ENCODE results near the gene RER1.

RER1 gene

DNA sequence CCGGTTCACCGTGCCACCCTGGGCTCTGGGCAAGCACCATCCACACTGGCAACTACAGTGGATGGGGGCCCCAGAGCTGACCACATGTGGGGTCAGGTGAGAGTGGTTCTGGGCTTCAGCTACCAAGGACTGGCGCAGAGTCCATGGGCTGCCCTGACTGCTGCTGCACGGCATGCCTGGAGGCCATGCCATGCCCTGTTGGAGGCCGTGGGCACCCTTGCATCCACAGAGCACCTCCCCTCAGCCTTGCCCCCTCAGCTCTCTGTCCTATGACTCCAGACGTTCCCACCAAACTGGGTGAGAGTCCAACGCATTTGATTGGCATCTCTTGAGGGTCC is 15.7 kb upstream of the RER1 start:
- no peak for DNase-seq (ENCODE audit: low read depth in 2 of 2)

DNA sequence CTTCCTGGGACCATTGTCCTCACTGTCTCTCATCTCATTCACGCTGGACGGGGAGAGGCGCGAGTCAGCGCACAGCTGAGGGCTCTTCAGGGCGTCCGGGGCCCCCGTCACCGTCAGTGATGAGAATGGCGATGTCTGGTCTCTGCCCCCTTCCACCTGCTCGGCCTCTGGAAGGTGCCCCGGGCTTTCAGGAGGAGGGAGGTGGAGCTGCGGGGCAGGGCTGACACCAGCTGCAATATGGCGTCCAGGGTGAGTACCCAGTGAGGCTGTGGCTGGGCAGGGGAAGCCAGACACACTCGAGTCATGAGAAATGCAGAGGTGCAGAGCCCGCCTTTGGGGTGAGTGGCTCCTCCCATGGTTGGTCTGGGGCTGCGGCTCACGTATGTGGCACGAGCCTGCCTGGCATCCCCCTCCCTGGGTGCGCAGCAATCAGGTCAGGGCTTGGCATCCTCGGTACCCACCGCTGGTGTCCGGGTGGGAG is 15.3 kb upstream of the RER1 start:
- no peak for DNase-seq (ENCODE audit: low read depth in 2 of 2)

DNA sequence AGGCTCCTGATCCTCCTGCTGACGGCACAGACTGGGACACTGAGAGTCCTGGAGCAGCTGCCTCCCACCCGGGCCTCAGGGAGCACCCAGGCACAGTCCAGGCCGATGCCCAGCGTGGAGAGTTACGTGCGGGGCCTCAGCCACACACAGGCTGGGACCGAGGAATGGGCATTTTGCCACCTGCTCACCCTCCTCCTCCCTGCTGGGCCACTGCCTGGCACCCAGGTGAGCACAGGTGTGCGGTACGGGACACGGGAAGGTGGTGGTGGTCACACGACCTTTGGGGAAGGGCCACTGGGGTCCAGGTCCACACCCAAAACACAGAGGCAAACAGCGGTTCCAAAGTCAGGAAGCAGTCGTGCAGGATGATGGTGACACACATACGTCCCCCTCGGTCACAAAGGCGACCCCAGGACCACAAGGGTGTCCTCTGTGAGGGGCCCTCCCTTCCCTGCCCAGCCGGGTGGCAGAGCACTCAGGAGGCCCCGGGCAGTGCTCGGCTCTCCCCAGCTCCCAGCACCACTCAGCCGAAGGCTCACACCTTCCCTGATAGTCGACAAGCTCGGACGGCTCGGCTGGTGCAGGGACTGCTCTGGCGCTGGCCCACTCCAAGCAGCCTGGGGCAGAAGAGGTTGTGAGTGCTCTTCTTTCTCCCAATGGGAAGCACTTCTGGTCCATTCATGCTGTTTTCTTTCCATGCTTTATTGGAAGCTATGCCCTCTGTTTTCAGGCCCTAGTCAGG is 14.5 kb upstream of the RER1 start:
- DNase-seq (ENCODE audit: low read depth in 2 of 2), result no peak

DNA sequence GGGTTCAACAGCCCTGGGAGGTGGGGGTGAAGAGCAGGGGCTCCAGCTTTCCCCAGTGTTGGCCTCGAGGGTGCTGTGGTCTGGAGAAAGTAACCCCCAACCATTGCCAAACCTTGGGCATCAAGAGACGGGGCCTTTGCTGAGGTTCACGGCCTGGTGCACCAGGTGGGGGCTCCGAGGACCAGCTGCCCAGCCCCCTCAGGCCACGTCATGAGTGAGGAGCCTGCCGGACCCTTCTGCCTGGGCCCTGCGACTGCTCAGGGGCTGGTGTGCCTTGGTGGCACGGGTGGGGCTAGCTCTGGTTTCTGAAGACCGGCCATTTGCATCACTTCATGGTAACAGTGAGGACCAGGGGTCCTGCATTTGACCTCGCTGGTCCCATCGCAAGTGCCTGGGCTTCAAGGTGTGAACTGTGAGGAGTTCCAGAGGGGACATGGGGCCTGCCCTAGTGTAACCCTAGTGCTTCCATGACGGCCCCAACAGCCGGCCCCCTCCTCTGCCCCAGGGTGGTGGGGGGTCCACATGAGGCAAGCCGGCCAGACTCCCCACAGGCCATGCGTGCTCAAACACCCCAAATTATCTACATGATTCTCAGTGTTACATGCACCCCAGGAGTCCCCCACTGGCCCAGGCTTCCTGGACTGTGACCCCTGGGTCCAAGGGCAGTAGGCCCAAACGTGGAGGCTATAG is 13.7 kb upstream of the RER1 start:
- no peak for DNase-seq (ENCODE audit: low read depth in 2 of 2)

DNA sequence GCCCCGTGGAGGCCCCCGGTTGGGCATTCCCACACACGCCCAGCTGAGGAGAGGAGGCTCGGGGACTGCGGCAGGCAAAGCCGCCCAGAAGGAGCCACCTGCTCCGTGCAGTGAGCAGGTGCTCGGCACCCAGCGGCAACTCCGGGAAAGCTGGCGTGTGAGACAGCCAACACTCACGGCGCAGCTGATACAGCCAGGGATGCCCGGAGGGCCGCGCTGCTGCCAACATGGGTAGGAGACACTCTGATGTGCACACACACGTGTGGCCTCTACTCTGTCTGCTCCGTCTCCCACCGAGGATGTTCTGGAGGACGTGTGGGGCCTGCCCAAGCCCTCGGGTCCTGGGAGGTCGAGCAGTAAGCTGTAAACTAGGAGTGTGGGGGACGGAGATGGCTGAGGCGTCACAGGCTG is 13.2 kb upstream of the RER1 start:
- no peak for DNase-seq (ENCODE audit: low read depth in 2 of 2)

DNA sequence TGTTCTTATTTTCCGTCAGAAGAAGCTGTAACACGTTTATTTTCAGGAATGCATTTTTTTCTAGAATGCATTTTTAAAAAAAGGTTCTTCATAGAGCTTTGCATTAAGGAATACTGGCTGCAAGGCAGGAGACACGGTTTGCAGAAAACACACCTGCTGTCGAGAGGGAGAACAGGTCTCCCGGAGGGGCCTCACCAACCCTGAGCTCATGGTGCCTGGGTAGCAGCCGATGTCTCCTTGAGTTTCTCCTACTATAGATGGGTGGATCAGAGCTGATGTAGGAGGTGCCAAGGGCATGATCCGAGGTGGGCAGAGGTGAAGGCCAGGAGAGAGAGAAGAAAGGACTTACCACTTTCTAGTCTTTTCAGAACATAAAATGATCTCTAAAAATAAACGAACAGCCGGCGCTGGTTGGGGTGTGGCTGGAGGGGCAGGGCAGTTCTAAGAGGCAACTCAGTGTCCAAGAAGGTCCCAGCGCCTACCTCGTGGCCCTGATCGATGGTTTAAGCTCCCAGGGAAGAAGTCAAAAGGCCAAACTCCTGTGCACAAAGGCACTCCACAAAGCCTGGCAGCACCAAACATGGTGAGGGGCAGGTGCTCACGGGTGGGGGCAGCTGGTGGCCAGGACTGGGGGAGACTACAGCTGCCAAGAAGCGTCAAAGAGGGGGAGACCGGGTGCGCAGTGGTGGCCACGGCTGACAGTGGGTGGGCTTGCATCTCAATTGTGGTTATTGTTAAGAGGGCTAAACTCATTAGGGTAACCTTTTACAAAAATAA is 12.5 kb upstream of the RER1 start:
- DNase-seq (ENCODE audit: low read depth in 2 of 2), result no peak

DNA sequence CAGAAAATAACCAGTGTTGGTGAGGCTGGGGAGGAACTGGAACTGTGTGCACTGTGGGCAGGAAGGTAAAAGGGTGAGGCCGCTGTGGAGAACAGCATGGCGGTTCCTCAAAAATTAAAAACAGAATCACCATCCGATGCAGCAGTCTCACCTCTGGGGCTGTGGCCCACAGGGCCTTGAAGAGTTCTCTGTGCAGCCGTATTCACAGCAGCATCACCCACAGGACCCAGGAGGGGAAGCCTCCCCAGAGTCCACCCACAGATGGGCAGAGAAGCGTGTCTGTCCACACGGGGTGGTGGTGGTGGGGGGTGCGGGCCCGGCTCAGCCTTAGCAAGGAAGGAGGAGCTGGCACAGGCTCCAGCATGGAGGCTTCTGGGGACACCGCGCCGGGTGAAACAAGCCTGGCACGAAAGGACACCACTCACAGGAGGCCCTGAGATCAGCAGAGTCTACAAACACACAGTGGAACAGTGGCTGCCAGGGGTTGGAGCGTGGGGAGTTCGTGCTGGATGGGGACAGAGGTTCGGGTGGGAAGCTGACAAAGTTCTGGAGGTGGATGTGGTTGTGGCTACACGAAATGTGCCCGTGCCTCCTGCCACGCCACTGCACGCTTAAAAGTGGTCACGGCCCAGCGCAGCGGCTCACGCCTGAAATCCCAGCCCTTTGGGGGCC is 11.8 kb upstream of the RER1 start:
- DNase-seq (ENCODE audit: low read depth in 2 of 2), result no peak

DNA sequence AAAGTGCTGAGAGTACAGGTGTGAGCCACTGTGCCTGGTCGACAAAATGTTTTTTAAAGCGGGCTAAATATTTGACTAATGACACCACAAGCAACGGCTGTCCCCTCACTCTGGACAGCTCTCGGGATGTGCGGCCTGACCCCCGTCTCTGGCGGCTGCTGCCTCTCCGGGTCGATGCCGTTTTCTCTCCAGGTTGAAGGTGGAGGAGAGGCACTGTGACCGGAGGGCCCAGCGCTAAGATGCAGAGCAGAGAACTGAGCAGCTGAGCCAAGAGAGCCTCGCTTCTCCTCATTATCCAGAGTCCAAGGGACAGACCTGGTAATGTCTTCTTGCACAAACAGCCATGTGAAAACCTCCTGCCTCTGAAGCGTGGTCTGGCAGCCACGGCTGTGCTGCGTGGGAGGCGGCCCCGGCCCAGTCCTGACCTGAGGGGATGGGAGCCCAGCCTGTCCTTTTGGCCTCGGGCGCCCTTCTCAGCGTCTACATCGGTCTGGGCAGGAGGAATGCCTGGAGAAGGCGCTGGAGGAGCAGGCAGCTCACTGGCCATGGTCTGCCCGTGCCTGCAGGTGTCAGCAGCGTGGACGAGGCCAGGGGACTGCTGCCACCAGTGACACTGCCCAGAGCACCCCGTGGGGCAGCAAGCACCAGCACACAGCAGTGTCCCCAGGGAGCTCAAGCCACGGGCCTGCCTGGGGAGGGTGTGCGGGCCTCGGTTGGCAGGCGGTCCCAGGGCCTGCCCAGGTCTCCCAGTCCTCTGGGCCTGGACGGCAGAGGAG is 10.6 kb upstream of the RER1 start:
- DNase-seq (ENCODE audit: low read depth in 2 of 2), result no peak

DNA sequence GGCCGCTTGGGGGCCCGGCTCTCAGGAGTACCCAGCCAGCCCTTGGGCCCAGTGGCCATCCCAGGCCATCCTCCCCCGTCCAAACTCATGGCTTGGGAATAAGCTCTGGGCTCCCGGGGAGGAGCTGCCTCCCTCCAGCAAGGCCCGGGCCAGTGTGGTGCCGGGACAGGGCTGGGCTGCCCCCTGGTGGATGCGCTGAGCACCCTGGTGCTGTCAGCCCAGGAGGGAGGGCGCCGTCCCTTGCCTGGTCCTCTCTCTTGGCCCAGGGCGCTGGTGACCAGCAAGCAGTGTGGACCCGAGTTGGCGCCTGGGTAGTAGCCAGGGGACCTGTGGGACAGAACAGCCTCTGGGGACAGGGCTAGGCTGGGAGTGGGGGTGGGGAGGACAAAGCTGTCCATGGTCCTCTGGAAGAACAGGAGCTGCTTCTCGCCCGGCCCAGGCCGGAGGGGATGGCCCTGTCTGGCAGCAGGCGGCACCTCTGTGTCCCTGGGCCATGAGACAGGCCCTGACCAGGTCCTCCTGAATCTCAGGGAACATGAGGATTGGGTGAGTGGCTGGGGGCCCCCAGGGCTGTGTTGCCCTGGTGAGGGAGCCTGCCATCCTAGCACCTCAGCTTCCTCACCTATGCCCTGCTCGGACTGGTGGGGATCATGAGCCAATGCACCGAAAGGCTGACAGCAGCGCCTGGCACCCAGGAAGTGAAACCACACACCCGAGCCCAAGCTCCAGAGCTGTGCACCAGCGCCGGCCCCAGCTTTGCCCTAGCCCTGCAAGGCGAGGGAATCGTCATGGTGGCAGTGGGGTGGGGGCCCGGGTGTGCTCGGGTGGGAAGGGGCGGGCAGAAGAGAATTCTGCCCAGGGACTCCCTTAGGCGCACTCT is 9.7 kb upstream of the RER1 start:
- DNase-seq (ENCODE audit: low read depth in 2 of 2), result peak; percentile 55 to 75

DNA sequence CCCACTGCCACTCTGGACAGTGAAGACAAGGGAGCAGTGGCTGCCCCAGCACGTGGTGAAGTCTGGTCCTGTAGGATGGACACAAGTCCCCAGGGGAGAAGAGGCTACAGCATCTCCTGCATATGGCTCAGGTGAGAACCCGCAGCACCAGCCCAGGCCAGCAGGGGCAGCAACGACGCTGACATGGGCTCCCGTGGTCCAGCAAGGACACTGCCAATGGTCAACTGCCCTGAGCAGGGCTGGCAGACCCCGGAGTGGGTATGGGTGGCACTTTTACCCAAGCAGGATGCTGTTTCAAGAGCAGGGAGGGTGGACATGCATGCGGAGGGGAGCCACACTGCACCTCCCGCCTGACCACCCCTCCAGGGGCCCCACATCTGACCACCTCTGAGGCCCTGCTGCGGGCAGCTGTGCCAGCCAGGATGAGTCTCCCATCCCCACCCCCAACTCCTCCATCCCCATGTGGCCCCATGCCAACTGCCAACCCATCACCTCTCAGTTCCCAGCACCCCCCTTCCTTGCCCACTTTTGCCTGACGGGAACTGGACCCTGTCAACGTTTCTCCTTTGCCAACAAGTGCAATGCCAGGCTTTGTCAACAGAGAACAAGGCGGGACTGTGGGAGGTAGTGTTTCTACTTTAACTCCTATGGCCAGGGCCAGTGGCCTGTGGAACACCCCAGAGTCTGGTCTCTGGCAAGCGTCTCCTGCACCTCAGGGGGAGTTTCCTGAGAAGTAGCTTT is 8.8 kb upstream of the RER1 start:
- DNase-seq (ENCODE audit: low read depth in 2 of 2), result no peak

DNA sequence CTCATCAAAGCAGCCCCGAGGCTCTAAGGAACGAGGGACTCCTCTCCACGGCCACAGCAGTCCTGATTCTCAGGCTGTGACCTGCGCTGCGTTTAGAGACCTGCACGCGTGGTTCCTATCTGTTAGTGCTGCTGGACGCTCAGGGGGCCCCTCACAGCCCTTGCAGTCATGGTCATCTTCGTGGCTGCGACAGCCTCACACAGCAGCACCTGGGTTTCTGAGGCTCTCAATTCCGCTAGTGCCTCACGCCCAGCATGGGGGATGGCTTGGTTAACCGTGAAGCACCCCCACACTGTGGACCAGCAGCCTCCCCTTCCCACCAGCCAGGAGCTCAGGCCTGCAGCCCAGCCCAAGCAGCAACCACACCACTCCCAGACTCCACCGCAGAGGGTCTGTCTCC is 8.1 kb upstream of the RER1 start:
- no peak for DNase-seq (ENCODE audit: low read depth in 2 of 2)

DNA sequence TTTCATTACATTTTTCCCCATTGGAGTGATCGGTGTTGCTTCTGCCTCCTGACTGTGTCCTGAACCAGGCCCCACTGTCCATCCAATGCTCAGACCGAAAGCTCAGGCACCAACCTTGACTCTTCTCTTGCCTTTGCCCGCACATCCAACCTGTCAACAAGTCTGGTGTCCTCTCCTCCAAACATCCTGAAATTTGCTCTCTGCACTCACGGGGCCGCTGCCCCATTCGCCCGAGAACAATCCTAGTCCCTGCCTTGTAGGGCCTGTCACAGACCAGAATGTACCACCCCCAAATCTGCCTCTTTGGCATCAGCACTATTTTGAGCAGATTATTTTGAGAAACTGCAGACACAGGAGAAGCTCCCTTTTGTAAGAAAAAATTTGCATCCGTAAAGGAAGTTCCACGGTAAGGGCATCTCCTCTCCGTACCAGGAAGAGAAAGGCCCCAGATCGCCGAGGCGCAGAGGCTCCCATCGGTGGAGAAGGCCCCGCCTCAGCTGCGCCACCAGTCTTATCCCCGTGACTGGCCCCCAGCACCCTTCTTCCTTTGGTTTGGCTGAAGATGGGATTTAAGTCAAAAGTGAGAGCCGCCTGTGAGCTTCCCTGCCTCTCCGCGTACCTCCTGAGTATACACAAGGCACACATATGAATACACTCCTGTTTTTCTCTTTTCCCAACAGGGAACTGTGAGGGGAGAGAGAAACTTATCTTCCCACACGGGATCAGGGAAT is 7.3 kb upstream of the RER1 start:
- no peak for DNase-seq (ENCODE audit: low read depth in 2 of 2)

DNA sequence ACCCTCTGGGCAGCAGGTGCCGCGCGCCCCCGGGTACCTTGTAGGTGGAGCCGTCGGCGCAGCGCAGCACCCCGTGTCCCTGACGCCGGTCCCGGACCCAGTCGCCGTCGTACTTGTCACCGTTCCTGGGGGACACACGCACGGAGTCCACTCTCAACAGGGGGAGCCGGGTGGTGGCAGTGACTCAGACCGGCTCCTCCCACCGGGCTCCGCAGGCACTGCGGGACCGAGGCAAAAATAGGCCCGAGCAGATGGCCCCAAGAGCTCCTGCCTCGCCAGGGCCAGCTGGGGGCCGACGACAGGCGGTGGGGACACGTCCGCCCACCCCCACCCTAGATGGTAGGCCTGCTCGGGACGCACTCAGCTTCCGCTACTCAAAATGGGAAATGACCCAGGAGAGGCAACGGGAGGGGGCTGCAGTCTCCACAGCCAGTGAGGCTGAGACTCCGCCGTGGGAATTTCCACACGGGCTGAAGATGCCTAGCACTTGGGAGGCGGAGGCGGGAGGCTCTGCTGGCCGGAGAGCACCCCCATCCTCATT is 6.6 kb upstream of the RER1 start:
- no peak for DNase-seq (ENCODE audit: low read depth in 2 of 2)

DNA sequence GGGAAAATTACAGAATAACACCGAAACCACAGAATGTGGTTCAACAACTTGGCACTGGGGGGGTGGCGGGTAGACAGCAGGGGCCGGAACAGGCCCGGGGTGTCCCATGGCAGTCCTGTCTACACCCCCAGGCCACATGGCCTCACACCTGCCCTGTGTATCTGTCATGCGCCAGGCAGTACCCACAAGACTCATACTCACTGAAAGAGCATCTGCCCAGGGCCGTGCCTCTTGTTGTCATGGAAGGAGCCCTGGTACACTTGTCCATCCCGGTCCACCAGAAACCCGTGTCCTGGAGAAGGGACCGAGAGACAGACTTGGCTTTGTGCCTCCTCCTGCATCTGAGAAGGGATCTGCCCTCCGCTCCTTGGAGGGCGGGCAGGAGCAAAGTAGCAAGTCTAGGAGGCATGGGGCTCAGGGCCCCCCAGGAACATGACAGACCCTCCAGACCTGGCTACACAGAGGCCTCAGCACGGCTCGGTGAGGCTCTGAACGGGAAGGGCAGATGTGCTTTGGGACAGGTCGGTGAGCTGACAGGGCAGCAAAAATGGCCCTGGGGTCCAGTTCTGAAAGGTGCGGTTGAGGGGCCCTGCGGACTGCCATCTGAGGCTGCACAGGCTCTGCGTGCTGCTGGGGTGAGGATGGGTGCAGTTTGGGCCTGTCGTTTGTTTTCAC is 5.9 kb upstream of the RER1 start:
- no peak for DNase-seq (ENCODE audit: low read depth in 2 of 2)

DNA sequence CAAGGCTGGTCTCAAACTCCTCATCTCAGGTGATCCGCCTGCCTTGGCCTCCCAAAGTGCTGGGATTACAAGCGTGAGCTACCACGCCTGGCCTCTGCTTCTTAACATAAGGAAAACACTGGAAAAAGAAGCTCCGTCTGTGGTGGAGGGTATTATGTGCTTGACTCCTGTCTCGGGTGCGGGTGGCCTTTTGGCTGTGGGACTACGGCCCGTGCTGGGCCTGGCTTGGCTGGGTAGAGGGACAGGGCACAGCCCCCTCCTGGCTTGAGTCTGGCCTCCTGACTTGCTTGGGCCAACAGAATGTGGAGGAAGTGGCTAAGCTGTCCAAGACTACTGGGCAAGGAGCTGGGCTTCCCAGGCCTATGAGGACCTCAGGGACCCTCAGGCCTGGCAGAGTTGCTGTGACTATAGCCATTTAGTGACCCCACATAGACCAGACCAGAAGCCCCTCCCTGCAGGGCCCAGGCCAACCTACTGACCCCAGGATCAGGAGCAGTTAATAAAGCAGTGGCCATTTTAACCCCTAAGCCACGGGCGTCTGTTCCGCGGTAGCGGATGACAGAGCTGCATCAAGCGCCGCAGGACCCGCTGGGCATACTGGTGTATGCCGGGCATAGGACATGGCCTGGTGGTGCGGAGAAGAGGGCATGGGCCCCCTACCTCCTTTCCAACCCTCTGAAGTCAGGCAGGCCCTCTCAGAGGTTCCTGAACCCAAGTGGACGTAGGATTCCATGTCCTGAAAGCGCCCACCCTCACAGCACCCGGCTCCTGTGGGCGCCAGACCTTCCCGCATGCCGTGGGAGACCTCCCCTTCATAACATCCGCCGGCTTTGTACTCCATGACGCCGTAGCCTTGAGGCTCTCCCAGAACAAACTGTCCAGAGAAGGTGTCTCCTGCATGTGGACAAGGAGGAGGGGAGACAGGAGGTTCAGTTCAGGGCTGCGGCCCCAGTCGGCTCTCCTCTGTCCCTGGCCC is 4.7 kb upstream of the RER1 start:
- no peak for DNase-seq (ENCODE audit: low read depth in 2 of 2)

DNA sequence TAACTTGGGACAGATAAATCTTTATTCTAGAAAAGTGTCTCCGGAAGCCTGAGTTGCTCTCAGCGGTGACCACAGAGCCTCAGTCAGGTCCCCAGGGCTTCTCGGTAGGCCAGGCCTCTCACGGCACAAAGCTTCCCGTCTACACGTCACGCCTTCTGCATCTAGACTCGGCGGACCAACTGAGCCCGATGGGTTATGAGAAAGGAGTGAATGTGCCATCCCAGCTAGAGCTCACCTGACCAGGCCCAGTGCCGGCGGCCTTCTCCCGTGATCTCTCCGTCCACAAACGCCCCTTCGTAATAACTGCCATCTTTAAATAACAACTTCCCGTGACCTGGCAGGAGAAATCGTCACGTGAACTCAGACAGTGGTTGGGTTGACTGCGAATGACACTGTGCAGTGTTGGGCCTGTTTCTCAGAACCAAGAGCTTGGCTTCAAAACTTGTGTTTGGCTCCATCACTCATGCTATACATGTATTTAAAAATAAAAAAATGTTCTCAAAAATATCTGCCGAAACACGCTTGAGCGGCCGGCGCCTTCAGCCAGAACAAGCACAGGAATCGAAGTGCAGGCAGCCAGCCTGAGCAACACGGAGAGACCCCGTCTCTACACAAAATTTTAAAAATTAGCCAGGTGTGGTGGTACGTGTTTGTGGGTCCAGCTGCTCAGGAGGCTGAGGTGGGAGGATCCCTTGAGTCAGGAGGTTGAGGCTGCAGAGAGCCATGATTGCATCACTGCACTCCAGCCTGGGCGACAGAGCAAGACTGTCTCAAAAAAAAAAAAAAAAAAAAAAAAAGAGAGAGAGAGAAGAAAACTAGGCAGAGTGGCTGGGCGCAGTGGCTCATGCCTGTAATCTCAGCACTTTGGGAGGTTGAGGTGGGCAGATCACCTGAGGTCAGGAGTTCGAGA is 3.4 kb upstream of the RER1 start:
- no peak for DNase-seq (ENCODE audit: low read depth in 2 of 2)

Data from stimulated activated CD4-positive, alpha-beta T cell treated with anti-CD3 and anti-CD28 coated beads, Interleukin-15, amount 100 ng/mL, for 48 hours (primary cell).